DMS 273 treated with DMSO at 0.1 percent for 48 hours (cell line): ENCODE data around the gene STK11.

Experiments used
- DNase-seq: peaks from one replicate; lab custom pipeline; 2025; lab: John Stamatoyannopoulos, UW

STK11 gene

GRCh38 chr19:1261798-1262622 lies 56.4 kb downstream of the STK11 start:
- DNase-seq = no peak

GRCh38 chr19:1262623-1263123 lies 57.1 kb downstream of the STK11 start:
- DNase-seq = no peak

- no peak for DNase-seq
Observed at GRCh38 chr19:1263188-1263587, 57.6 kb downstream of the STK11 start.

GRCh38 chr19:1264801-1265614 lies 59.4 kb downstream of the STK11 start:
- no peak for DNase-seq

GRCh38 chr19:1265615-1266128 lies 60.1 kb downstream of the STK11 start:
- DNase-seq = no peak

GRCh38 chr19:1266129-1266915 lies 60.7 kb downstream of the STK11 start:
- DNase-seq = no peak

- no peak for DNase-seq
Observed at GRCh38 chr19:1266916-1267476, 61.4 kb downstream of the STK11 start.

GRCh38 chr19:1267477-1268225 lies 62.1 kb downstream of the STK11 start:
- DNase-seq = no peak

- DNase-seq = no peak
Observed at GRCh38 chr19:1268226-1269064, 62.9 kb downstream of the STK11 start.

GRCh38 chr19:1269065-1269477 lies 63.5 kb downstream of the STK11 start, which contains the start of gene CIRBP:
TSS of gene CIRBP (plus strand) at chr19:1269332. CDS start at chr19:1270934, 1,602 bp downstream.
- DNase-seq = peak; percentile 92

GRCh38 chr19:1269478-1270212 lies 64.1 kb downstream of the STK11 start:
- no peak for DNase-seq

- DNase-seq = no peak
Observed at GRCh38 chr19:1270213-1270853, 64.8 kb downstream of the STK11 start.

- no peak for DNase-seq
Observed at GRCh38 chr19:1270854-1271527, 65.4 kb downstream of the STK11 start.

GRCh38 chr19:1271528-1272422 lies 66.2 kb downstream of the STK11 start:
- no peak for DNase-seq

- no peak for DNase-seq
Observed at GRCh38 chr19:1272423-1273262, 67.1 kb downstream of the STK11 start.
